Measurements from ENCODE around the gene EPHA10.

EPHA10 gene

DNA sequence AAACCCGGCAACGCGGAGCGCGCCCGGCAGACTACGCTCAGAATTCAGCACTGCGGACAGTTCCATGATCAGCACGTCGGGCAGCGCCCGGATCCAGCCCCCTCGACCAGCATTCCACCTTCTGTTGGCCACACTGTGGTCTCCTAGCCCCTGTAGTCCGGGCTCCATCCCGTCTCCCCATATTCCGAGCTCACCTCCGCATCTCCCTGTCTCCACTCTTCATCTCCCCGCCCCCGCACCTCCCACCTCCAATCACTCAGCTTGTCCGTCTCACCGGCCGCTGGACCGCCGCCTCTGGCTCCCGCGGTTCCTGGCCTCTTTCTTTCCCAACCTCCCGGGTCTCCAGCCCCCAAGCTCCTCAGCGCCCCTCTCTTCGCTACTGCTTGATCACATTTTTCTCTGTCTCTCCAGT lies 500 bp downstream of the EPHA10 start:
- no peaks in the 10 kb centered on the region for H3K9me3 ChIP-seq (ENCODE audit: control insufficient read depth, insufficient read depth, low read depth, low read length)
- no peaks in the 10 kb centered on the region for H3K4me1 ChIP-seq (ENCODE audit: control insufficient read depth, insufficient read depth, low read length)
- ChIA-PET POLR2A (interaction anchor here (1.1 to 2.1 kb wide), 2 partner anchors 44 to 72 kb away, joined by 3 to 9 read pairs; partner anchors contain the start of genes CDCA8 and YRDC), CTCF (interaction anchor here (0.6 to 1.0 kb wide), 3 partner anchors 88 to 227 kb away, joined by 3 to 5 read pairs (median 4); no protein-coding TSS in a partner anchor)
- no peak overlapping the region for H3K4me3 ChIP-seq (ENCODE audit: low read depth, low read length)
- H3K36me3 ChIP-seq (ENCODE audit: control insufficient read depth in 2 of 2, insufficient read depth in 1 of 2, low read length in 2 of 2) = no peaks in the 10 kb centered on the region
- no peak overlapping the region for H3K27ac ChIP-seq (ENCODE audit: extremely low read depth, low read depth, low read length)
- TF ChIP-seq MYNN (tag by site-specific recombination; IDR thresholded peaks at IDR 0.05; ENCODE audit: borderline replicate concordance) (no peak), ZBTB26 (tag by site-specific recombination; optimal IDR thresholded peaks at IDR 0.05) (peak; percentile 44), ZNF404 (tag by site-specific recombination; IDR thresholded peaks at IDR 0.05) (no peak), ZNF155 (tag by site-specific recombination; IDR thresholded peaks at IDR 0.05) (no peak), MEIS1 (CRISPR knock-in tag; IDR thresholded peaks at IDR 0.05; ENCODE audit: borderline replicate concordance) (peak; percentile 77; the same call in 1 of the 2 replicates), KLF1 (tag by site-specific recombination; IDR thresholded peaks at IDR 0.05) (no peak), ZSCAN30 (tag by site-specific recombination; IDR thresholded peaks at IDR 0.05) (peak; percentile 42; the same call in 1 of the 2 replicates), ZNF704 (tag by site-specific recombination; IDR thresholded peaks at IDR 0.05) (no peak), ZNF624 (tag by site-specific recombination; IDR thresholded peaks at IDR 0.05) (no peak), KLF10 (tag by site-specific recombination; IDR thresholded peaks at IDR 0.05) (no peak), ZFHX2 (tag by site-specific recombination; conservative IDR thresholded peaks at IDR 0.05) (peak; percentile 44), ZNF76 (tag by site-specific recombination; IDR thresholded peaks at IDR 0.05; ENCODE audit: borderline replicate concordance, low read depth) (no peak), REST (tag by site-specific recombination; IDR thresholded peaks at IDR 0.05) (peak; percentile 99), ZNF529 (tag by site-specific recombination; IDR thresholded peaks at IDR 0.05; ENCODE audit: insufficient replicate concordance) (no peak), HOXD13 (CRISPR knock-in tag; IDR thresholded peaks at IDR 0.05; ENCODE audit: borderline replicate concordance) (peak; percentile 84), BCL11A (tag by site-specific recombination; IDR thresholded peaks at IDR 0.05; ENCODE audit: low read depth) (no peak), ZBTB10 (tag by site-specific recombination; IDR thresholded peaks at IDR 0.05) (no peak)
- TF ChIP-seq, protein P1, sequence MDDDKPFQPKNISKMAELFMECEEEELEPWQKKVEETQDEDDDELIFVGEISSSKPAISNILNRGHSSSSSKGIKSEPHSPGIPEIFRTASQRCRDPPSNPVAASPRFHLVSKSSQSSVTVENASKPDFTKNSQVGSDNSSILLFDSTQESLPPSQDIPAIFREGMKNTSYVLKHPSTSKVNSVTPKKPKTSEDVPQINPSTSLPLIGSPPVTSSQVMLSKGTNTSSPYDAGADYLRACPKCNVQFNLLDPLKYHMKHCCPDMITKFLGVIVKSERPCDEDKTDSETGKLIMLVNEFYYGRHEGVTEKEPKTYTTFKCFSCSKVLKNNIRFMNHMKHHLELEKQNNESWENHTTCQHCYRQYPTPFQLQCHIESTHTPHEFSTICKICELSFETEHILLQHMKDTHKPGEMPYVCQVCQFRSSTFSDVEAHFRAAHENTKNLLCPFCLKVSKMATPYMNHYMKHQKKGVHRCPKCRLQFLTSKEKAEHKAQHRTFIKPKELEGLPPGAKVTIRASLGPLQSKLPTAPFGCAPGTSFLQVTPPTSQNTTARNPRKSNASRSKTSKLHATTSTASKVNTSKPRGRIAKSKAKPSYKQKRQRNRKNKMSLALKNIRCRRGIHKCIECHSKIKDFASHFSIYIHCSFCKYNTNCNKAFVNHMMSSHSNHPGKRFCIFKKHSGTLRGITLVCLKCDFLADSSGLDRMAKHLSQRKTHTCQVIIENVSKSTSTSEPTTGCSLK (tag by site-specific recombination; IDR thresholded peaks at IDR 0.05) = no peak
- TF ChIP-seq, protein P2, sequence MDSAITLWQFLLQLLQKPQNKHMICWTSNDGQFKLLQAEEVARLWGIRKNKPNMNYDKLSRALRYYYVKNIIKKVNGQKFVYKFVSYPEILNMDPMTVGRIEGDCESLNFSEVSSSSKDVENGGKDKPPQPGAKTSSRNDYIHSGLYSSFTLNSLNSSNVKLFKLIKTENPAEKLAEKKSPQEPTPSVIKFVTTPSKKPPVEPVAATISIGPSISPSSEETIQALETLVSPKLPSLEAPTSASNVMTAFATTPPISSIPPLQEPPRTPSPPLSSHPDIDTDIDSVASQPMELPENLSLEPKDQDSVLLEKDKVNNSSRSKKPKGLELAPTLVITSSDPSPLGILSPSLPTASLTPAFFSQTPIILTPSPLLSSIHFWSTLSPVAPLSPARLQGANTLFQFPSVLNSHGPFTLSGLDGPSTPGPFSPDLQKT (IDR thresholded peaks at IDR 0.05; ENCODE audit: borderline replicate concordance, low read depth, low read length) = no peak
- TF ChIP-seq, protein P3, sequence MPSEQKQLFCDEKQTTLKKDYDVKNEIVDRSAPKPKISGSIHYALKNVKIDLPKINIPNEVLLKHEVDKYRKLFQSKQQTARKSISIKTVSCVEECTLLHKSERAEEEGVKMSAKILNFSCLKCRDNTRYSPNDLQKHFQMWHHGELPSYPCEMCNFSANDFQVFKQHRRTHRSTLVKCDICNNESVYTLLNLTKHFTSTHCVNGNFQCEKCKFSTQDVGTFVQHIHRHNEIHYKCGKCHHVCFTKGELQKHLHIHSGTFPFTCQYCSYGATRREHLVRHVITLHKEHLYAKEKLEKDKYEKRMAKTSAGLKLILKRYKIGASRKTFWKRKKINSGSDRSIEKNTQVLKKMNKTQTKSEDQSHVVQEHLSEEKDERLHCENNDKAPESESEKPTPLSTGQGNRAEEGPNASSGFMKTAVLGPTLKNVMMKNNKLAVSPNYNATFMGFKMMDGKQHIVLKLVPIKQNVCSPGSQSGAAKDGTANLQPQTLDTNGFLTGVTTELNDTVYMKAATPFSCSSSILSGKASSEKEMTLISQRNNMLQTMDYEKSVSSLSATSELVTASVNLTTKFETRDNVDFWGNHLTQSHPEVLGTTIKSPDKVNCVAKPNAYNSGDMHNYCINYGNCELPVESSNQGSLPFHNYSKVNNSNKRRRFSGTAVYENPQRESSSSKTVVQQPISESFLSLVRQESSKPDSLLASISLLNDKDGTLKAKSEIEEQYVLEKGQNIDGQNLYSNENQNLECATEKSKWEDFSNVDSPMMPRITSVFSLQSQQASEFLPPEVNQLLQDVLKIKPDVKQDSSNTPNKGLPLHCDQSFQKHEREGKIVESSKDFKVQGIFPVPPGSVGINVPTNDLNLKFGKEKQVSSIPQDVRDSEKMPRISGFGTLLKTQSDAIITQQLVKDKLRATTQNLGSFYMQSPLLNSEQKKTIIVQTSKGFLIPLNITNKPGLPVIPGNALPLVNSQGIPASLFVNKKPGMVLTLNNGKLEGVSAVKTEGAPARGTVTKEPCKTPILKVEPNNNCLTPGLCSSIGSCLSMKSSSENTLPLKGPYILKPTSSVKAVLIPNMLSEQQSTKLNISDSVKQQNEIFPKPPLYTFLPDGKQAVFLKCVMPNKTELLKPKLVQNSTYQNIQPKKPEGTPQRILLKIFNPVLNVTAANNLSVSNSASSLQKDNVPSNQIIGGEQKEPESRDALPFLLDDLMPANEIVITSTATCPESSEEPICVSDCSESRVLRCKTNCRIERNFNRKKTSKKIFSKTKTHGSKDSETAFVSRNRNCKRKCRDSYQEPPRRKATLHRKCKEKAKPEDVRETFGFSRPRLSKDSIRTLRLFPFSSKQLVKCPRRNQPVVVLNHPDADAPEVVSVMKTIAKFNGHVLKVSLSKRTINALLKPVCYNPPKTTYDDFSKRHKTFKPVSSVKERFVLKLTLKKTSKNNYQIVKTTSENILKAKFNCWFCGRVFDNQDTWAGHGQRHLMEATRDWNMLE (tag by site-specific recombination; conservative IDR thresholded peaks at IDR 0.05; ENCODE audit: low read depth) = no peak
